Prostate gland (tissue), 2 donors: ENCODE results near the gene NDUFV2. TPM values are rescaled to one million over a fixed set of nuclear protein-coding genes. Genes with fewer than 3 reads are reported as not detected.
"Not testable (repeated sequence)": the region's sequence is repeated elsewhere in the genome, so short reads cannot be mapped to it uniquely, and the experiment has no call there.

Experiments used
- DNase-seq: peaks from one replicate; pipeline ENCODE4 v3.0.0-alpha.2; 2019; ENCODE audit warnings: low spot score
- H3K27ac ChIP-seq, 2 donors: fragments of 200-600 bp; sonication (generic); 2 replicates each; pipeline ENCODE4 v1.5.1; 2017 to 2019
- H3K27me3 ChIP-seq: fragments of 200-600 bp; sonication (generic); replicated peaks from 2 replicates; pipeline ENCODE4 v1.5.1; 2019; ENCODE audit not compliant: insufficient read depth
- H3K36me3 ChIP-seq, 2 donors: fragments of 200-600 bp; sonication (generic); 1 replicate in 1 of 2; 2 replicates in 1 of 2; pipeline versions ENCODE4 v1.5.1 to v1.8.1; 2017 to 2019
- H3K4me1 ChIP-seq: fragments of 200-600 bp; sonication (generic); replicated peaks from 2 replicates; pipeline ENCODE4 v1.5.1; 2019
- H3K4me3 ChIP-seq, 2 donors: fragments of 200-600 bp; sonication (generic); 2 replicates each; pipeline ENCODE4 v1.5.1; 2017 to 2019
- H3K9me3 ChIP-seq: fragments of 200-600 bp; sonication (generic); 2 replicates; pipeline ENCODE4 v1.5.1; 2017
- CTCF ChIP-seq, 4 experiments: fragments of 200-600 bp in 2 of 4; fragments of 450-650 bp in 2 of 4; sonication (generic) in 2 of 4; IDR thresholded peaks; 1 replicate in 3 of 4; 2 replicates in 1 of 4; pipeline ENCODE4 v1.5.1; 2016 to 2019; ENCODE audit warnings: antibody characterized with exemption in 4 of 4, mild to moderate bottlenecking in 2 of 4, moderate library complexity in 2 of 4
- POLR2A ChIP-seq: fragments of 450-650 bp; IDR thresholded peaks from one replicate; pipeline ENCODE4 v1.6.1; 2016; ENCODE audit warnings: antibody characterized with exemption, mild to moderate bottlenecking
- POLR2AphosphoS5 ChIP-seq: sonication (generic); formaldehyde crosslinking; IDR thresholded peaks from one replicate; pipeline ENCODE4 v1.6.1; 2017; ENCODE audit warnings: antibody characterized with exemption
- WGBS: methylation state at CpG from one replicate; pipeline ENCODE4 v1.1.5; 2018; 5-methylcytosine and 5-hydroxymethylcytosine counted together
- intact Hi-C: fragments of 100-400 bp; cut with DNase I; formaldehyde crosslinking; loops from one replicate; pipeline ENCODE4 v1.14.2; 2022
- total RNA-seq, 2 donors: library from RNA; depleted of rRNA; stranded (reverse); fragments of >200 nt; gene quantifications; one replicate each; pipeline ENCODE4 v1.1.0, GENCODE V29; 2016

Gene NDUFV2
- total RNA-seq, 2 donors from 2014 or later: 114 to 161 TPM

GRCh38 chr18:9169515-9169914 is 67.0 kb downstream of the NDUFV2 start:
- WGBS: 90% methylated on average over 3 of the region's 3 CpGs
- H3K4me1 ChIP-seq, H3K27me3 ChIP-seq, intact Hi-C loops, H3K9me3 ChIP-seq, DNase-seq, H3K36me3 ChIP-seq, H3K4me3 ChIP-seq, H3K27ac ChIP-seq: not testable (repeated sequence)

GRCh38 chr18:9171919-9172318 is 69.4 kb downstream of the NDUFV2 start:
- H3K4me1 ChIP-seq, H3K36me3 ChIP-seq, H3K27me3 ChIP-seq, H3K9me3 ChIP-seq, intact Hi-C loops, H3K27ac ChIP-seq, H3K4me3 ChIP-seq, DNase-seq: not testable (repeated sequence)
- 98% methylated on average over 3 of the region's 3 CpGs for WGBS

GRCh38 chr18:9172506-9173127 is 70.1 kb downstream of the NDUFV2 start:
- DNase-seq: no peak
- H3K27me3 ChIP-seq: no peaks in the 10 kb centered on the region
- intact Hi-C loops: no loop called here
- H3K36me3 ChIP-seq: no peaks in the 10 kb centered on the region
- H3K4me1 ChIP-seq: no peaks in the 10 kb centered on the region
- H3K9me3 ChIP-seq: no peaks in the 10 kb centered on the region
- no peak overlapping the region for H3K4me3 ChIP-seq
- TF ChIP-seq CTCF (IDR thresholded peaks at IDR 0.05) (no peak), POLR2AphosphoS5 (no peak), POLR2A (no peak)
- 95% methylated on average over 4 of the region's 4 CpGs for WGBS
- H3K27ac ChIP-seq: no peak overlapping the region

- intact Hi-C loops: no loop called here
- Histone ChIP-seq H3K27me3 (no peaks in the 10 kb centered on the region), H3K9me3 (no peaks in the 10 kb centered on the region), H3K4me3 (no peak overlapping the region), H3K4me1 (no peaks in the 10 kb centered on the region), H3K36me3 (no peaks in the 10 kb centered on the region), H3K27ac (no peak overlapping the region)
- TF ChIP-seq POLR2AphosphoS5 (no peak), POLR2A (no peak), CTCF (IDR thresholded peaks at IDR 0.05) (no peak)
- WGBS: 85% methylated on average over 5 of the region's 6 CpGs
- DNase-seq: no peak
Measured at GRCh38 chr18:9173770-9174233, 71.3 kb downstream of the NDUFV2 start.

- intact Hi-C loops: no loop called here
- Histone ChIP-seq H3K36me3 (no peaks in the 10 kb centered on the region), H3K4me3 (no peak overlapping the region), H3K27ac (no peak overlapping the region), H3K9me3 (no peaks in the 10 kb centered on the region), H3K4me1 (no peaks in the 10 kb centered on the region), H3K27me3 (no peaks in the 10 kb centered on the region)
- 85% methylated on average over 4 of the region's 4 CpGs for WGBS
- TF ChIP-seq POLR2AphosphoS5 (no peak), POLR2A (no peak), CTCF (IDR thresholded peaks at IDR 0.05) (no peak)
- DNase-seq: no peak
Measured at GRCh38 chr18:9174302-9174701, 71.8 kb downstream of the NDUFV2 start.

- WGBS: 100% methylated on average over 1 of the region's 1 CpG
- Histone ChIP-seq H3K4me1 (no peaks in the 10 kb centered on the region), H3K27ac (no peak overlapping the region), H3K4me3 (no peak overlapping the region), H3K9me3 (no peaks in the 10 kb centered on the region), H3K27me3 (no peaks in the 10 kb centered on the region), H3K36me3 (no peaks in the 10 kb centered on the region)
- TF ChIP-seq CTCF (IDR thresholded peaks at IDR 0.05) (no peak), POLR2A (no peak), POLR2AphosphoS5 (no peak)
- intact Hi-C loops: no loop called here
- DNase-seq: no peak
Measured at GRCh38 chr18:9175115-9175514, 72.6 kb downstream of the NDUFV2 start.
